OCI-LY1 (cell line): ENCODE data around the gene MBD5.

Experiments used
- H2AFZ ChIP-seq: fragments of 200-600 bp; sonication (generic), shearing (Covaris generic); 2 replicates; pipeline ENCODE4 v1.6.0; 2014; ENCODE audit warnings: antibody characterized with exemption, mild to moderate bottlenecking, low read length
- H3F3A ChIP-seq: fragments of 200-600 bp; sonication (generic), shearing (Covaris generic); 2 replicates; pipeline ENCODE4 v1.6.0; 2014; ENCODE audit warnings: mild to moderate bottlenecking, antibody characterized with exemption, low read length, moderate library complexity; ENCODE audit not compliant: insufficient read depth
- H3K27ac ChIP-seq: fragments of 200-600 bp; sonication (generic); 2 replicates; pipeline ENCODE4 v1.5.1; 2014; ENCODE audit warnings: low read length, mixed run types, mild to moderate bottlenecking, low read depth; ENCODE audit not compliant: poor library complexity, severe bottlenecking
- H3K27me3 ChIP-seq: fragments of 200-600 bp; sonication (generic); 2 replicates; pipeline ENCODE4 v1.6.0; 2014; ENCODE audit warnings: antibody characterized with exemption, mild to moderate bottlenecking, low read length, moderate library complexity; ENCODE audit not compliant: insufficient read depth
- H3K36me3 ChIP-seq: fragments of 200-600 bp; sonication (generic); 2 replicates; pipeline ENCODE4 v1.6.1; 2014; ENCODE audit warnings: mild to moderate bottlenecking, antibody characterized with exemption, low read length, moderate library complexity, mixed read lengths; ENCODE audit not compliant: insufficient read depth
- H3K4me1 ChIP-seq: fragments of 200-600 bp; sonication (generic); 2 replicates; pipeline ENCODE4 v1.5.1; 2014; ENCODE audit warnings: mild to moderate bottlenecking, low read length, moderate library complexity; ENCODE audit not compliant: insufficient read depth, severe bottlenecking
- H3K4me2 ChIP-seq: fragments of 200-600 bp; sonication (generic), shearing (Covaris generic); 2 replicates; pipeline ENCODE4 v1.6.1; 2014; ENCODE audit warnings: low read length
- H3K4me3 ChIP-seq: fragments of 200-600 bp; sonication (generic); 2 replicates; pipeline ENCODE4 v1.5.1; 2014; ENCODE audit warnings: low read length, low read depth, mild to moderate bottlenecking, mixed read lengths; ENCODE audit not compliant: poor library complexity, severe bottlenecking
- H3K79me2 ChIP-seq: fragments of 200-600 bp; shearing (Covaris generic); 2 replicates; pipeline ENCODE4 v1.6.1; 2016; ENCODE audit warnings: mixed run types, low read length, mixed read lengths; ENCODE audit not compliant: insufficient read depth
- H3K9ac ChIP-seq: fragments of 200-600 bp; sonication (generic), shearing (Covaris generic); 2 replicates; pipeline ENCODE4 v1.6.1; 2014; ENCODE audit warnings: mild to moderate bottlenecking, low read length, mixed read lengths
- H3K9me2 ChIP-seq: fragments of 200-600 bp; sonication (generic), shearing (Covaris generic); 2 replicates; pipeline ENCODE4 v1.6.1; 2014; ENCODE audit warnings: low read depth, mild to moderate bottlenecking, low read length, mixed read lengths
- H3K9me3 ChIP-seq: fragments of 200-600 bp; shearing (Covaris generic); 2 replicates; pipeline ENCODE4 v1.6.1; 2014; ENCODE audit warnings: low read length, mixed read lengths
- H4K20me1 ChIP-seq: fragments of 200-600 bp; sonication (generic), shearing (Covaris generic); 2 replicates; pipeline ENCODE4 v1.6.0; 2016; ENCODE audit warnings: mild to moderate bottlenecking, low read length; ENCODE audit not compliant: insufficient read depth
- EZH2 ChIP-seq: fragments of 200-600 bp; sonication (generic), shearing (Covaris generic); IDR thresholded peaks from 2 replicates; pipeline ENCODE4 v1.8.0; 2017; ENCODE audit warnings: borderline replicate concordance, mixed run types, mild to moderate bottlenecking, antibody characterized with exemption, low read length, moderate library complexity, mixed read lengths
- TF ChIP-seq, protein P1 (sequence below): fragments of 200-600 bp; sonication (generic), shearing (Covaris generic); IDR thresholded peaks from 2 replicates; pipeline ENCODE4 v1.5.1; 2017; ENCODE audit warnings: mild to moderate bottlenecking, antibody characterized with exemption, low read length, moderate library complexity, mixed read lengths

The MBD5 gene

DNA sequence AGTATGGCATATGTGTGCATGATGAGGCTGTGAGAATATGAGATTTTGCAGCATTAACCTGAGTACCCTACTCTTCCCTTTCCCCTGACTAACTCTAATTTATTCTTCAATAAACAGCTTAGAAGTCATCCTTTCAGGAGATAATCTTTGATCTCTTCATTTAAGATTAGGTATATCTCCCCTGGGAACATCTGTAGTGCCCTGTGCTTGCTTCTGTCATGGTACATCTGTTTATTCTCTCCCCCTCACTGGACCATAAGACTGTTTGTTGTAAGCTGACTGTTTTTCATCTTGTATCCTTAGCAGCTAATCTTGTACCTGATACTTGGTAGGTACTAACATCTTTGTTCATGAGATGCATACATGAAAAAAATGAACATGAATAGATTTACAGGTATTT lies 83.1 kb downstream of the MBD5 start:
- H2AFZ ChIP-seq = no peak overlapping the region
- H3K9me2 ChIP-seq = no peaks in the 10 kb centered on the region
- no peak overlapping the region for H3K4me2 ChIP-seq
- H3F3A ChIP-seq = no peaks in the 10 kb centered on the region
- H3K9me3 ChIP-seq = no peaks in the 10 kb centered on the region
- H4K20me1 ChIP-seq = no peaks in the 10 kb centered on the region
- 0 out of 2 replicates have a peak, but pooled peaks cover 4% of the 10 kb centered on the region for H3K36me3 ChIP-seq
- H3K27ac ChIP-seq = no peak overlapping the region
- H3K79me2 ChIP-seq = no peaks in the 10 kb centered on the region
- TF ChIP-seq, protein P1, sequence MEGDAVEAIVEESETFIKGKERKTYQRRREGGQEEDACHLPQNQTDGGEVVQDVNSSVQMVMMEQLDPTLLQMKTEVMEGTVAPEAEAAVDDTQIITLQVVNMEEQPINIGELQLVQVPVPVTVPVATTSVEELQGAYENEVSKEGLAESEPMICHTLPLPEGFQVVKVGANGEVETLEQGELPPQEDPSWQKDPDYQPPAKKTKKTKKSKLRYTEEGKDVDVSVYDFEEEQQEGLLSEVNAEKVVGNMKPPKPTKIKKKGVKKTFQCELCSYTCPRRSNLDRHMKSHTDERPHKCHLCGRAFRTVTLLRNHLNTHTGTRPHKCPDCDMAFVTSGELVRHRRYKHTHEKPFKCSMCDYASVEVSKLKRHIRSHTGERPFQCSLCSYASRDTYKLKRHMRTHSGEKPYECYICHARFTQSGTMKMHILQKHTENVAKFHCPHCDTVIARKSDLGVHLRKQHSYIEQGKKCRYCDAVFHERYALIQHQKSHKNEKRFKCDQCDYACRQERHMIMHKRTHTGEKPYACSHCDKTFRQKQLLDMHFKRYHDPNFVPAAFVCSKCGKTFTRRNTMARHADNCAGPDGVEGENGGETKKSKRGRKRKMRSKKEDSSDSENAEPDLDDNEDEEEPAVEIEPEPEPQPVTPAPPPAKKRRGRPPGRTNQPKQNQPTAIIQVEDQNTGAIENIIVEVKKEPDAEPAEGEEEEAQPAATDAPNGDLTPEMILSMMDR = no peak
- no peak for TF ChIP-seq EZH2
- H3K4me1 ChIP-seq = no peaks in the 10 kb centered on the region
- H3K27me3 ChIP-seq = no peaks in the 10 kb centered on the region
- no peak overlapping the region for H3K9ac ChIP-seq
- H3K4me3 ChIP-seq = no peak overlapping the region

DNA sequence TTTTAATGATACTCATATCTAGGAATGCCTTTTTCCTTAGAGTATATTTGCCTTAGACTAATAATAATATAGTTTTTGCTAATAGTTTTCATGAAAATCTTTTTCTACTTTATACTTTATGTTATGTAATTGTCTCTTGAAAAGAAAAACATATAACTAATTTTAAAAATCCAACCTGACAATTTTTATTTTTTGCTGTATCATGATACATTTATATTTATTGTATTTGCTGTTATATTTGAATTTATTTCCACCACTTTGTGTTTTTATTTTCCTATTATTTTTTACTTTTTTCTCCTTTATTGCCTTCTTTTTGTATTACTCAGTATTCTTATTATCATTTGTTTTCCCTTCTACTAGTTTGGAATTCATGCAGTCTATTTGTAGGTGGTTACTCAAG lies 85.4 kb downstream of the MBD5 start:
- Histone ChIP-seq H3K27ac (no peak overlapping the region), H3K4me3 (no peak overlapping the region), H3K27me3 (no peaks in the 10 kb centered on the region), H4K20me1 (no peaks in the 10 kb centered on the region), H3K36me3 (0 out of 2 replicates have a peak, but pooled peaks cover 4% of the 10 kb centered on the region), H3K9me3 (no peaks in the 10 kb centered on the region), H3K4me2 (no peak overlapping the region), H3K9me2 (no peaks in the 10 kb centered on the region), H3K79me2 (no peaks in the 10 kb centered on the region), H3K9ac (no peak overlapping the region), H3F3A (no peaks in the 10 kb centered on the region), H3K4me1 (peaks cover 6% of the 10 kb centered on the region), H2AFZ (no peak overlapping the region)
- TF ChIP-seq, protein P1 = no peak
- no peak for TF ChIP-seq EZH2

DNA sequence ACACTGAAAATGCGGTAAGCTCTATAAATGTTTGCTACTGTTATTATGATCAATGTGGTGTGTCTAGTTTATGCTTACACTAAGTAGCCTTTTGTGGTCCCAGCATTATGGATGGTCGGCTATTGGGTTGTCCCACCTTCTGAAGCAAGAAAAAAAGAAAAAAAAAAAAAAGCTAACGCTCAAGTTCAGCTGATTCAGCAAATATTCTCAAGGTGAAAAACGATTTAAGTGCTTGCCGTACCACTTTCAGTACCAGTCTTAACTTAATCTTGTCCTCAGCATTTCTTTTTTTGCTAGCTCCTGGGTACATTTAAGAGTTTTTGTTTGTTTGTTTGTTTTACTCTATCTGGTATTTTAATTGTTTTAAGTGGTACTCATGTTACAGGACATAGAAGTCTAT lies 87.5 kb downstream of the MBD5 start:
- Histone ChIP-seq H3K79me2 (no peaks in the 10 kb centered on the region), H3F3A (no peaks in the 10 kb centered on the region; the same call in 1 of the 2 replicates), H3K4me1 (peaks cover 6% of the 10 kb centered on the region), H3K4me2 (no peak overlapping the region), H3K4me3 (no peak overlapping the region), H2AFZ (no peak overlapping the region), H3K27ac (no peak overlapping the region), H3K9ac (no peak overlapping the region), H3K9me3 (no peaks in the 10 kb centered on the region), H4K20me1 (no peaks in the 10 kb centered on the region), H3K9me2 (no peaks in the 10 kb centered on the region), H3K27me3 (no peaks in the 10 kb centered on the region), H3K36me3 (0 out of 2 replicates have a peak, but pooled peaks cover 4% of the 10 kb centered on the region)
- no peak for TF ChIP-seq EZH2
- TF ChIP-seq, protein P1 = no peak
